Activated CD4-positive, alpha-beta T cell treated with anti-CD3 and anti-CD28 coated beads, Interleukin-2, amount 10 ng/mL, durations not matched to agents 7 days and 5 days (primary cell): ENCODE measurements around the gene USP15. TPM values are rescaled to one million over a fixed set of nuclear protein-coding genes. Genes with fewer than 3 reads are reported as not detected.
A peak's percentile ranks its signal among the peaks of the same experiment; 100 is the strongest.

ENCODE experiments used
- CTCF ChIA-PET: fragments of 350-600 bp; sonication (Branson Sonifier 250); formaldehyde crosslinking; loops from one replicate; lab custom pipeline; 2021; ENCODE audit warnings: antibody characterized with exemption; lab: Charles Lee
- POLR2A ChIA-PET: fragments of 350-600 bp; sonication (Branson Sonifier 250); formaldehyde crosslinking; loops from one replicate; lab custom pipeline; 2021; ENCODE audit warnings: antibody characterized with exemption; lab: Charles Lee
- DNase-seq: peaks from one replicate; pipeline ENCODE4 v3.0.0-alpha.2; 2020
- H3K27ac Mint-ChIP-seq: one replicate; pipeline ENCODE4 v1.8.0; 2021; ENCODE audit warnings: mild to moderate bottlenecking, moderate library complexity, mixed read lengths
- H3K27me3 Mint-ChIP-seq: one replicate; pipeline ENCODE4 v1.8.0; 2021; ENCODE audit warnings: mixed read lengths
- H3K36me3 Mint-ChIP-seq: one replicate; pipeline ENCODE4 v1.8.0; 2021; ENCODE audit warnings: low read depth, mixed read lengths
- H3K4me1 Mint-ChIP-seq: one replicate; pipeline ENCODE4 v1.8.0; 2021; ENCODE audit warnings: mixed read lengths
- H3K4me3 Mint-ChIP-seq: one replicate; pipeline ENCODE4 v1.8.0; 2021; ENCODE audit warnings: mild to moderate bottlenecking, moderate library complexity, mixed read lengths
- H3K9me3 Mint-ChIP-seq: one replicate; pipeline ENCODE4 v1.8.0; 2021; ENCODE audit warnings: mixed read lengths
- total RNA-seq, 2 experiments: library from RNA; stranded (reverse); gene quantifications; one replicate each; pipeline ENCODE4 v1.2.3, GENCODE V29; 2021

The USP15 gene
- 100 to 1,000 TPM; 162 to 167 TPM for total RNA-seq

GRCh38 chr12:62259993-62260732, at the start of gene USP15:
USP15 (plus strand) TSS chr12:62260404; CDS start chr12:62260415, 11 bp downstream.
- peak within 1 kb of the TSS; percentile 97 for H3K4me3 Mint-ChIP-seq
- H3K27ac Mint-ChIP-seq: peak within 1 kb of the TSS; percentile 99
- H3K36me3 Mint-ChIP-seq: peaks cover 34% of the 10 kb centered on the region
- POLR2A ChIA-PET: interaction anchor here (1.8 kb wide), 1 partner anchor 9 kb away, joined by 15 read pairs; no protein-coding TSS in a partner anchor
- peak; percentile 96 for DNase-seq
- CTCF ChIA-PET: interaction anchor here (0.7 to 1.8 kb wide), 2 partner anchors 9 to 38 kb away, joined by 3 to 10 read pairs; no protein-coding TSS in a partner anchor
- peaks cover 50% of the 10 kb centered on the region for H3K4me1 Mint-ChIP-seq
- no peaks in the 10 kb centered on the region for H3K27me3 Mint-ChIP-seq
- H3K9me3 Mint-ChIP-seq: no peaks in the 10 kb centered on the region

DNA sequence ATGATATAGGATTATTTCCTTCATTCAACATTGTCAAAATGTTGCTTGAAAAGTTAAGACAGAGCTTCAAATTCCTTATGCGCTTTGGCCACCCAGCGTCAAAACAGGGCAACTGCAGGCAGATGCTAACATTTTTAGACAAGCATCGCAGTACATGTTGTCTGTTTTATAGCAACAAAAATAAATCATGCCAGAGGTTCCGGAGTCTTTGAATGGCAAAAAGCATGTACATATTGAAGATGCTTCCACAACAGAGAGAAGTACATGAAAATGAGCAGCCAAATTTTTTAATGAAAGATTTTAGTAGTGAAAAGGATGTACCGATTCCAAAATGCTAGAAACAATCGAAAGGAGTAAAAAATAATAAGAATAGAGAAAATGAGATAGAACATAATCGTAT, 49.8 kb upstream of the USP15 start:
- CTCF ChIA-PET: interaction anchor here (0.6 to 1.3 kb wide), 4 partner anchors 8 to 1591 kb away, joined by 3 read pairs; no protein-coding TSS in a partner anchor
- no peak overlapping the region for H3K4me3 Mint-ChIP-seq
- H3K36me3 Mint-ChIP-seq: no peaks in the 10 kb centered on the region
- POLR2A ChIA-PET: interaction anchor here (0.6 kb wide), 1 partner anchor 141 kb away, joined by 3 read pairs; no protein-coding TSS in a partner anchor
- peaks cover 3% of the 10 kb centered on the region for H3K9me3 Mint-ChIP-seq
- DNase-seq: peak; percentile 61
- peaks cover 23% of the 10 kb centered on the region for H3K4me1 Mint-ChIP-seq
- H3K27ac Mint-ChIP-seq: no peak overlapping the region
- no peaks in the 10 kb centered on the region for H3K27me3 Mint-ChIP-seq

GRCh38 chr12:62211510-62211909, 48.7 kb upstream of the USP15 start:
- Mint-ChIP-seq H3K9me3 (no peaks in the 10 kb centered on the region), H3K4me1 (peaks cover 28% of the 10 kb centered on the region), H3K27ac (no peak overlapping the region), H3K27me3 (no peaks in the 10 kb centered on the region), H3K36me3 (no peaks in the 10 kb centered on the region), H3K4me3 (no peak overlapping the region)
- CTCF ChIA-PET: interaction anchor here (0.7 kb wide), 1 partner anchor 41 kb away, joined by 3 read pairs; no protein-coding TSS in a partner anchor
- DNase-seq: no peak
- POLR2A ChIA-PET: no interaction called here

DNA sequence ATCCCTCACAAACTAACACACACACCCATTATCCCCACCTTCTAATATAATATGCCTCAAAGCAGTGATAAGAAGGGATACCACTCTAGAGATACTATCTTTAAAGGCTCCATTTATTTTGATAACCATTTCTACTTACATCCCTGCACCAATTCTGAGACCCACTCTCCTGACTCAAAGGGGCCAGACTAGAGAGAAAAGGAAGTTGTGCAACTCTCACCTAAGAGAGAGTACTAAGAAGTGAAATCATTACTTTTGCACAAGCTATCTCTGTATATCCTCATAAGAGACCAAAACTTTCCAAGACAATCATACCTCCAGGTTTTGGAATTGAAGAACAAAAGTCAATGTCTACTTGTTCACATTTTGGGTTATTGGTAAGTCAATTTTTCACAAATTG, 45.4 kb upstream of the USP15 start:
- ChIA-PET POLR2A (interaction anchor here (0.6 kb wide), 1 partner anchor 29 kb away, joined by 3 read pairs; no protein-coding TSS in a partner anchor), CTCF (no interaction called here)
- H3K9me3 Mint-ChIP-seq: peaks cover 2% of the 10 kb centered on the region
- H3K36me3 Mint-ChIP-seq: no peaks in the 10 kb centered on the region
- no peaks in the 10 kb centered on the region for H3K27me3 Mint-ChIP-seq
- no peak for DNase-seq
- H3K4me1 Mint-ChIP-seq: peaks cover 23% of the 10 kb centered on the region
- peak overlapping the region; percentile 21 for H3K27ac Mint-ChIP-seq
- H3K4me3 Mint-ChIP-seq: no peak overlapping the region

- CTCF ChIA-PET: interaction anchor here (0.5 kb wide), 1 partner anchor 31 kb away, joined by 3 read pairs; no protein-coding TSS in a partner anchor
- POLR2A ChIA-PET: interaction anchor here (0.6 kb wide), 1 partner anchor 28 kb away, joined by 3 read pairs; no protein-coding TSS in a partner anchor
- H3K27me3 Mint-ChIP-seq: no peaks in the 10 kb centered on the region
- no peak overlapping the region for H3K4me3 Mint-ChIP-seq
- DNase-seq: no peak
- H3K9me3 Mint-ChIP-seq: peaks cover 2% of the 10 kb centered on the region
- no peaks in the 10 kb centered on the region for H3K36me3 Mint-ChIP-seq
- H3K4me1 Mint-ChIP-seq: peaks cover 19% of the 10 kb centered on the region
- H3K27ac Mint-ChIP-seq: peak overlapping the region; percentile 76
Measured at GRCh38 chr12:62215506-62215905, 44.7 kb upstream of the USP15 start.

DNA sequence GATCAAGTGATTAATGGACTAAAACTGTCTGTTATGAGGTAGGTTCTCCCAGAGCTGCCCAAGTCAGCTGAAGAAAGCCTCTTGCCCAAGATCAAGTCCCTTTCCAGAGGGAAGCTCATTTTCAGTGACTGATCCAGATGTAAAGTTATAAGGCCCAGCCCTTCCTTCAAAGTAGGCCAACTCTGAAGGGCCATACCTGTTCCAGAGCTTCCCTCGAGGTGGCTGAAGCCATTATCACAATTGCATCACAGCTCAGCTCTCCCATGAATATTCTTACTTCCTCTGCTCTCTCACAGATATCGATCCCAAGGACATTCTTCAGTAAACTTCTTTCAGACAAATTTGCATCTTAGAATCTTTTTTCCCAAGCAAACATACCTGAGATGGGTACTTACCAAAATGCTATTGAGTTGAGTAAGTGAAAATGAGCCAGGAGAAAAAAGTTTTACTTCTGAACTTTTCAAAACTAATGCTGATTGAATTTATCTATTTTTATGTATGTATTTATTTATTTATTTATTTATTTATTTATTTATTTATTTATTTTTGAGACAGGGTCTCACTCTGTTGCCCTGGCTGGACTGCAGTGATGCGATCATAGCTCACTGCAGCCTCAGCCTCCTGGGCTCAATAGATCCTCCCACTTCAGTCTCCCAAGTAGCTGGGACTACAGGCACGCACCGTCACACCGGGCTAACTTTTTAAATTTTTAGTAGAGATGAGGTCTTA, 42.6 kb upstream of the USP15 start:
- no peaks in the 10 kb centered on the region for H3K27me3 Mint-ChIP-seq
- POLR2A ChIA-PET: no interaction called here
- no peak overlapping the region for H3K4me3 Mint-ChIP-seq
- CTCF ChIA-PET: interaction anchor here (0.5 kb wide), 1 partner anchor 69 kb away, joined by 4 read pairs; no protein-coding TSS in a partner anchor
- H3K4me1 Mint-ChIP-seq: peaks cover 17% of the 10 kb centered on the region
- no peak for DNase-seq
- H3K36me3 Mint-ChIP-seq: no peaks in the 10 kb centered on the region
- peaks cover 2% of the 10 kb centered on the region for H3K9me3 Mint-ChIP-seq
- no peak overlapping the region for H3K27ac Mint-ChIP-seq

DNA sequence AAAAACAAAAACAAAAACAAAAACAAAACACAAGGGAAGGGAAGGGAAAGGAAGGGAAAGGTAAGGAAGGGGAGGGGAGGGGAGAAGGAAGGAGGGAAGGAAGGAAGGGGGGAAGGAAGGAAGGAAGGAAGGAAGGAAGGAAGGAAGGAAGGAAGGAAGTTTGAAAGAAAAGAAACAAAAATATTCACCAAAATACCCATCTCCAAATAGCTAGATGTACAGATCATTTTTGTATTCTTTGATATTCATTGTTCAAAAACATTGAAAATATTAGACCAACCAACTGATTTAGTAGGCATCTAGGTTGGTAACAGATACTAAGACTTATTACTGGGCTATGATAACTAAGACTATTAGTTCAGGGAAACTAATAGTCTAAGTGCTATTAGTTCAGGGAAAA, 39.1 kb upstream of the USP15 start:
- no peaks in the 10 kb centered on the region for H3K4me1 Mint-ChIP-seq
- no peak overlapping the region for H3K27ac Mint-ChIP-seq
- no peaks in the 10 kb centered on the region for H3K27me3 Mint-ChIP-seq
- no peaks in the 10 kb centered on the region for H3K36me3 Mint-ChIP-seq
- DNase-seq: no peak
- H3K9me3 Mint-ChIP-seq: peaks cover 2% of the 10 kb centered on the region
- ChIA-PET CTCF (no interaction called here), POLR2A (no interaction called here)
- no peak overlapping the region for H3K4me3 Mint-ChIP-seq

- no peaks in the 10 kb centered on the region for H3K4me1 Mint-ChIP-seq
- no peak for DNase-seq
- no peak overlapping the region for H3K4me3 Mint-ChIP-seq
- CTCF ChIA-PET: no interaction called here
- H3K9me3 Mint-ChIP-seq: no peaks in the 10 kb centered on the region
- POLR2A ChIA-PET: no interaction called here
- H3K27me3 Mint-ChIP-seq: no peaks in the 10 kb centered on the region
- no peaks in the 10 kb centered on the region for H3K36me3 Mint-ChIP-seq
- no peak overlapping the region for H3K27ac Mint-ChIP-seq
Measured at GRCh38 chr12:62224601-62225000, 35.6 kb upstream of the USP15 start.

DNA sequence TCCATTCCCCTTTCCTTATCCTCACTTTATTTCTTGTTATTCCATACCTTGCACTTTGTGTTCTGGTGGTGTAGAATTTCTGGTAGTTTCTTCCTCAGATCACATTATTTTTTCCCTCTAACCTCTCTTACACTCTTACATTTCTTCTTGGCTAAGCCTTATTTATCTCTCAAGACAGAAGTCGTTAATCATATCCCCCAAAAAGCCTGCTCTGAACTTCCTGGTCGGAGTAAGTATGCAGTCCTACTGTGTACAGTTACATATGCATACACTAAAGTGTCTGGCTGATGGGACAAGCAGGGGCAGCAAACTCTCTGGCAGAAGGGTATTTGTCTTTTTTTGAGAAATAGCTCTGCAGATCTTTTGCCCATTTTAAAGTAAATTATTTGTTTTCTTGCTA, 33.1 kb upstream of the USP15 start:
- ChIA-PET POLR2A (no interaction called here), CTCF (no interaction called here)
- Mint-ChIP-seq H3K9me3 (no peaks in the 10 kb centered on the region), H3K36me3 (no peaks in the 10 kb centered on the region), H3K27ac (no peak overlapping the region), H3K4me3 (no peak overlapping the region), H3K4me1 (no peaks in the 10 kb centered on the region), H3K27me3 (no peaks in the 10 kb centered on the region)
- DNase-seq: no peak

DNA sequence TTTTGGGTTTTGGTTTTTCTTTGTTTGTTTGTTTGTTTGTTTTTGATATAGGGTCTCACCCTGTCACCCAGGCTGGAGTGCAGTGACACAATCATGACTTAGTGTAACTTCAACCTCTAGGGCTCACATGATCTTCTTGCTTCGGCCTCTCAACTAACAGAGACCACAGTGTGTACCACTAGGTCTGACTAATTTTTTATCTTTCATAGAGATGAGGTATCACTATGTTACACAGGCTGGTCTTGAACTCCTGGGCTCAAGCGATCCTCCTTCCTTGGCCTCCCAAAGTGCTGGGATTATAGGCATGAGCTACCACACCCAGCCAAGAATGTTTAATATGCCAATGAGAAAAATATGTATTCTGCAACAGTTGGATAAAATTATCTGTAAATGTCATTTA, 29.6 kb upstream of the USP15 start:
- H3K4me3 Mint-ChIP-seq: no peak overlapping the region
- no peaks in the 10 kb centered on the region for H3K27me3 Mint-ChIP-seq
- no peak for DNase-seq
- no peaks in the 10 kb centered on the region for H3K9me3 Mint-ChIP-seq
- peaks cover 2% of the 10 kb centered on the region for H3K36me3 Mint-ChIP-seq
- no peaks in the 10 kb centered on the region for H3K4me1 Mint-ChIP-seq
- no peak overlapping the region for H3K27ac Mint-ChIP-seq
- ChIA-PET POLR2A (no interaction called here), CTCF (no interaction called here)

DNA sequence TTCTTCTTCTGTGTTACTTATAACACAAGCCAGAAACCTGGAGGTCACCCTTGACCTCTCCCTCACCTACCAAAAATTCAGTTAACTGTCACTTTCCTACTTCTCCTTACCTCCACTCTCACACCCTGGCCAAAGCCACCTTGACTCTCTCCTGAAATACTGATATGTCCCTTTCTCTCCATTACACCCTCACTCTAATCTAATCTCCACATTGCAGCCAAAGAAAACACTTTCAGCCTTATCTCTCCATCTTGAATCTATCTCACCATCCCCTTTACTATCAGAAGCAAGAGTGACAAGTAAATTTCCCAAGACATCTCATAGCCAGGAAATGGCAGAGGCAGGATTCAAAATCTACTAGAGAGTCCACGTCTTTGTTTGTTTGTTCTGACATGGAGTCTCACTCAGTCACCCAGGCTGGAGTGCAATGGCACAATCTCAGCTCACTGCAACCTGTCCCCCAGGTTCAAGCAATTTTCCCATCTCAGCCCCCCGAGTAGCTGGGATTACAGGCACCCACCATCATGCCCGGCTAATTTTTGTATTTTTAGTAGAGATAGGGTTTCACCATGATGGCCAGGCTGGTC, 28.0 kb upstream of the USP15 start:
- DNase-seq: no peak
- H3K4me3 Mint-ChIP-seq: no peak overlapping the region
- no peaks in the 10 kb centered on the region for H3K4me1 Mint-ChIP-seq
- H3K9me3 Mint-ChIP-seq: peaks cover 7% of the 10 kb centered on the region
- ChIA-PET CTCF (interaction anchor here (0.6 kb wide), 1 partner anchor 177 kb away, joined by 3 read pairs; no protein-coding TSS in a partner anchor), POLR2A (no interaction called here)
- H3K27me3 Mint-ChIP-seq: no peaks in the 10 kb centered on the region
- H3K27ac Mint-ChIP-seq: no peak overlapping the region
- H3K36me3 Mint-ChIP-seq: peaks cover 2% of the 10 kb centered on the region

GRCh38 chr12:62233805-62234204, 26.4 kb upstream of the USP15 start:
- Mint-ChIP-seq H3K4me1 (no peaks in the 10 kb centered on the region), H3K27ac (no peak overlapping the region), H3K9me3 (peaks cover 11% of the 10 kb centered on the region), H3K27me3 (peaks cover 5% of the 10 kb centered on the region), H3K36me3 (peaks cover 2% of the 10 kb centered on the region), H3K4me3 (no peak overlapping the region)
- POLR2A ChIA-PET: no interaction called here
- CTCF ChIA-PET: no interaction called here
- no peak for DNase-seq
